ENCODE data around the gene LRRC4. TPM values are rescaled to one million over a fixed set of nuclear protein-coding genes. Genes with fewer than 3 reads are reported as not detected.
A peak's percentile ranks its signal among the peaks of the same experiment; 100 is the strongest.

Gene LRRC4
- total RNA-seq, 2 experiments from 2014 or later, result 1.1 to 1.6 TPM

DNA sequence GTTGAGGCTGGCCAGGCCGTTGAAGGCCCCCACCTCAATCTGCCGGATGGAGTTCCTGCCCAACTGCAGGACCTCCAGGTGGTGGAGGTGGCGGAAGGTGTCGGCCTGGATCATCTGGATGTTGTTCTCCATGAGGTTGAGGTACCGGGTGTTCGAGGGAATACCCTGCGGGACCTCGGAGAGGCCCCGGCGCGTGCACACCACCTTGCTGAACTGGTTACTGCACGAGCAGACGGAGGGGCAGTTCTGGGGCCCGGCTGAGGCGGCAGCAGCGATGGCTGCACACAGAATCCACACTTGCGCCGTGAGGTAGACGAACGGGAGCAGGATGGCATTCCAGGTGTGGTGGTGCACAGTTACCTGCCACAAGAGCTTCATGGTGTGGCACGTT lies 979 bp downstream of the LRRC4 start:
- H3K27me3 Mint-ChIP-seq, result no peaks in the 10 kb centered on the region
- peaks cover 4% of the 10 kb centered on the region for H3K36me3 Mint-ChIP-seq (ENCODE audit: low read depth)
- Histone ChIP-seq H3K4me3 (ENCODE audit: low read length) (no peak overlapping the region), H3K27me3 (ENCODE audit: control insufficient read depth in 1 of 2, insufficient read depth in 2 of 2, low read length in 2 of 2) (peaks cover 0 to 10% of the 10 kb centered on the region in 2 experiments), H3K9me3 (ENCODE audit: control insufficient read depth in 1 of 2, insufficient read depth in 1 of 2, low read length in 2 of 2) (peaks cover 0 to 6% of the 10 kb centered on the region in 2 experiments), H3K27ac (ENCODE audit: low read depth in 1 of 2, low read length in 2 of 2) (no peak overlapping the region), H3K36me3 (ENCODE audit: insufficient read depth, low read length) (peaks cover 6% of the 10 kb centered on the region), H3K4me1 (ENCODE audit: insufficient read depth, low read length) (peaks cover 23% of the 10 kb centered on the region)
- H3K4me3 Mint-ChIP-seq, result peak overlapping the region; percentile 76
- DNase-seq, result peak in 1 of 14 experiments; percentile 18
- peaks cover 41% of the 10 kb centered on the region for H3K4me1 Mint-ChIP-seq (ENCODE audit: low read depth)
- TF ChIP-seq, protein P1, sequence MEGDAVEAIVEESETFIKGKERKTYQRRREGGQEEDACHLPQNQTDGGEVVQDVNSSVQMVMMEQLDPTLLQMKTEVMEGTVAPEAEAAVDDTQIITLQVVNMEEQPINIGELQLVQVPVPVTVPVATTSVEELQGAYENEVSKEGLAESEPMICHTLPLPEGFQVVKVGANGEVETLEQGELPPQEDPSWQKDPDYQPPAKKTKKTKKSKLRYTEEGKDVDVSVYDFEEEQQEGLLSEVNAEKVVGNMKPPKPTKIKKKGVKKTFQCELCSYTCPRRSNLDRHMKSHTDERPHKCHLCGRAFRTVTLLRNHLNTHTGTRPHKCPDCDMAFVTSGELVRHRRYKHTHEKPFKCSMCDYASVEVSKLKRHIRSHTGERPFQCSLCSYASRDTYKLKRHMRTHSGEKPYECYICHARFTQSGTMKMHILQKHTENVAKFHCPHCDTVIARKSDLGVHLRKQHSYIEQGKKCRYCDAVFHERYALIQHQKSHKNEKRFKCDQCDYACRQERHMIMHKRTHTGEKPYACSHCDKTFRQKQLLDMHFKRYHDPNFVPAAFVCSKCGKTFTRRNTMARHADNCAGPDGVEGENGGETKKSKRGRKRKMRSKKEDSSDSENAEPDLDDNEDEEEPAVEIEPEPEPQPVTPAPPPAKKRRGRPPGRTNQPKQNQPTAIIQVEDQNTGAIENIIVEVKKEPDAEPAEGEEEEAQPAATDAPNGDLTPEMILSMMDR (IDR thresholded peaks at IDR 0.05), result no peak
- H3K27ac Mint-ChIP-seq, result no peak overlapping the region
- H3K9me3 Mint-ChIP-seq, result no peaks in the 10 kb centered on the region
- ChIA-PET POLR2A (interaction anchor here (1.2 kb wide), 1 partner anchor 79 kb away, joined by 3 read pairs; no protein-coding TSS in a partner anchor), CTCF (no interaction called here)
- ATAC-seq (ENCODE audit: poor library complexity), result no peak
- intact Hi-C loops (cut with DNase I, micrococcal nuclease), result loop anchor here in 1 of 2 experiments (10.0 kb wide), 1 partner anchor 325 kb away; no protein-coding TSS in a partner anchor

DNA sequence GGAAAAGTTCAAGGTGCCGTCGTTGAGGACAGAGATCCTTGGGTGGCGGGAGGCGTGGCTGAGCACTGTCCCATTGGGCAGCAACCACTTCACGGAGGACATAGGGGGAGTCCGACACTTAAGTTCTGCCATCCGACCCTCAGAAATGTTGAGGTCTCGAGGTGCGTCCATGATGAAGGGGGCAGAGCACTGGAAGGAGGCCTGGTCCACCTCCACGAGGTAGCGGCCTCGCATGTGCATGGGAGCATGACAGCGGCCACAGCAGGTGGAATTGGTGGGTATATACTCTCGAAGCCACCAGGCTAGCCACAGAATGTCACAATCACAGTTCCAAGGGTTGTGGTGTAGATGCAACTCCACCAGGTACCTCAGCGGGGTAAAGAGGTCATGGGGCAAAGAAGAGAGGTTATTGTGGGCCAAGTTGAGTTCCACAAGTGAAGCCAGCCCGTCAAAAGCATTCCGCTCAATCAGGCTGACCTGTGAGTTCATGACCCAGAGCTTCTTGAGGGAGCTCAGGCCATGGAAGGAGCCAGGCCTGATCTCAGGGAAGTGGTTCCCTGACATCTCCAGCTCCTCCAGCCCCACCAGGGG lies 1.7 kb downstream of the LRRC4 start:
- Histone ChIP-seq H3K4me1 (ENCODE audit: insufficient read depth, low read length) (peaks cover 23% of the 10 kb centered on the region), H3K27me3 (ENCODE audit: control insufficient read depth in 1 of 2, insufficient read depth in 2 of 2, low read length in 2 of 2) (peaks cover 0 to 10% of the 10 kb centered on the region in 2 experiments), H3K9me3 (ENCODE audit: control insufficient read depth in 1 of 2, insufficient read depth in 1 of 2, low read length in 2 of 2) (peaks cover 0 to 6% of the 10 kb centered on the region in 2 experiments), H3K27ac (ENCODE audit: low read depth in 1 of 2, low read length in 2 of 2) (no peak overlapping the region), H3K36me3 (ENCODE audit: insufficient read depth, low read length) (peaks cover 6% of the 10 kb centered on the region), H3K4me3 (ENCODE audit: low read length) (no peak overlapping the region)
- peaks cover 4% of the 10 kb centered on the region for H3K36me3 Mint-ChIP-seq (ENCODE audit: low read depth)
- peak overlapping the region; percentile 76 for H3K4me3 Mint-ChIP-seq
- no peaks in the 10 kb centered on the region for H3K27me3 Mint-ChIP-seq
- intact Hi-C loops (cut with DNase I, micrococcal nuclease), result no loop called here
- no peaks in the 10 kb centered on the region for H3K9me3 Mint-ChIP-seq
- ChIA-PET CTCF (no interaction called here), POLR2A (no interaction called here)
- TF ChIP-seq, protein P1 (IDR thresholded peaks at IDR 0.05), result no peak
- H3K27ac Mint-ChIP-seq, result no peak overlapping the region
- peaks cover 42% of the 10 kb centered on the region for H3K4me1 Mint-ChIP-seq (ENCODE audit: low read depth)
- no peak for DNase-seq
- ATAC-seq (ENCODE audit: poor library complexity), result no peak

DNA sequence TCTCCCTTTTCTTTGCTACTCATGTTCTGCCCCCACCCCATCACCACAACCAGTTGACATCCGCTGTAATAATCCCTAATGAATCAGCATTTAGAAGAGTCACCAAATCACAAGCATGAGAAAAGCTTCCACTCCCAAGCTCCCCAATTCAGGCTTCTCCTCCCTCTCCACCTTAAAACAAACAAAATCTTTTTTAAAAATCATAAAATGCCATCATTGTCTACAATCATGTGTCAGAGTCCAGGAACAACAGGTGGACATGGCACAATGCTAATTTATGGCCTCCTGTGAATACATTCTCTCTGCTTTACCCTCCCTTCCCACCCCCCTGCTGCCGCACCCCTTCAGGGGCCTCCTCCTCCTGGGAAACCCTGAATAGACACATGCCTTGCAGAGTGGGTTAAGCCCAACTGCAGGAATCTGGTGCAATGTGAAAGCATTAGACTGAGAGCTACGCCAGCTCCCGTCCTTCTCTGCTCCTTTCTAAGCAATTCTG lies 3.7 kb downstream of the LRRC4 start:
- Histone ChIP-seq H3K9me3 (ENCODE audit: control insufficient read depth in 1 of 2, insufficient read depth in 1 of 2, low read length in 2 of 2) (peaks cover 0 to 6% of the 10 kb centered on the region in 2 experiments), H3K27ac (ENCODE audit: low read depth in 1 of 2, low read length in 2 of 2) (no peak overlapping the region), H3K4me1 (ENCODE audit: insufficient read depth, low read length) (peaks cover 18% of the 10 kb centered on the region), H3K27me3 (ENCODE audit: control insufficient read depth in 1 of 2, insufficient read depth in 2 of 2, low read length in 2 of 2) (peaks cover 0 to 10% of the 10 kb centered on the region in 2 experiments), H3K36me3 (ENCODE audit: insufficient read depth, low read length) (peaks cover 8% of the 10 kb centered on the region), H3K4me3 (ENCODE audit: low read length) (no peak overlapping the region)
- Mint-ChIP-seq H3K4me1 (ENCODE audit: low read depth) (peaks cover 42% of the 10 kb centered on the region), H3K27ac (no peak overlapping the region), H3K9me3 (no peaks in the 10 kb centered on the region), H3K4me3 (no peak overlapping the region), H3K27me3 (no peaks in the 10 kb centered on the region), H3K36me3 (ENCODE audit: low read depth) (peaks cover 4% of the 10 kb centered on the region)
- ChIA-PET POLR2A (no interaction called here), CTCF (no interaction called here)
- intact Hi-C loops (cut with DNase I, micrococcal nuclease), result no loop called here
- ATAC-seq (ENCODE audit: poor library complexity) (no peak), DNase-seq (no peak)
- TF ChIP-seq, protein P1 (IDR thresholded peaks at IDR 0.05), result no peak

Measured in CD4-positive, alpha-beta T cell (primary cell).